Thoracic aorta (tissue), 2 donors: ENCODE measurements around the gene IL20. TPM values are rescaled to one million over a fixed set of nuclear protein-coding genes. Genes with fewer than 3 reads are reported as not detected.

Experiments used
- ATAC-seq: fragments of 150-250 bp; one replicate; pipeline ENCODE4 v1.8.0; 2017; ENCODE audit warnings: low read depth; ENCODE audit not compliant: insufficient number of reproducible peaks, low FRiP score
- DNase-seq: peaks from one replicate; pipeline ENCODE4 v3.0.0-alpha.2; 2020; ENCODE audit warnings: low spot score
- H3K27ac ChIP-seq, 2 donors: fragments of 200-600 bp; sonication (generic); 1 replicate in 1 of 2; 2 replicates in 1 of 2; pipeline ENCODE4 v1.5.1; 2016; ENCODE audit warnings: mild to moderate bottlenecking in 2 of 2, moderate library complexity in 2 of 2
- H3K27me3 ChIP-seq: fragments of 200-600 bp; sonication (generic); replicated peaks from 2 replicates; pipeline ENCODE4 v1.6.0; 2016; ENCODE audit warnings: mild to moderate bottlenecking; ENCODE audit not compliant: insufficient read depth
- H3K36me3 ChIP-seq: fragments of 200-600 bp; sonication (generic); one replicate; pipeline ENCODE4 v1.5.1; 2016
- H3K4me1 ChIP-seq, 2 donors: fragments of 200-600 bp; sonication (generic); 1 replicate in 1 of 2; 2 replicates in 1 of 2; pipeline versions ENCODE4 v1.5.1 to v1.6.0; 2016; ENCODE audit warnings: low read depth in 2 of 2, mild to moderate bottlenecking in 1 of 2; ENCODE audit not compliant: control insufficient read depth in 1 of 2
- H3K4me3 ChIP-seq: fragments of 200-600 bp; sonication (generic); 2 replicates; pipeline ENCODE4 v1.5.1; 2016; ENCODE audit warnings: mild to moderate bottlenecking
- H3K9me3 ChIP-seq: fragments of 200-600 bp; sonication (generic); 2 replicates; pipeline ENCODE4 v1.5.1; 2016
- CTCF ChIP-seq: fragments of 200-600 bp; sonication (generic); IDR thresholded peaks from one replicate; pipeline ENCODE4 v1.5.1; 2019; ENCODE audit warnings: antibody characterized with exemption
- total RNA-seq, 2 donors: library from RNA; depleted of rRNA; stranded (reverse); fragments of >200 nt; gene quantifications; one replicate each; pipeline versions ENCODE4 v1.1.0 to v1.2.3, GENCODE V29; 2016

Gene IL20
- total RNA-seq, 2 donors from 2014 or later: not detected

GRCh38 chr1:206831650-206832049 lies 33.8 kb upstream of the IL20 start:
- ATAC-seq (no peak), DNase-seq (no peak)
- TF ChIP-seq CTCF: no peak
- Histone ChIP-seq H3K27ac (no peak overlapping the region), H3K9me3 (no peaks in the 10 kb centered on the region), H3K27me3 (no peaks in the 10 kb centered on the region), H3K4me1 (no peaks in the 10 kb centered on the region), H3K36me3 (no peaks in the 10 kb centered on the region), H3K4me3 (no peak overlapping the region)

GRCh38 chr1:206832352-206832880 lies 33.0 kb upstream of the IL20 start:
- ATAC-seq (no peak), DNase-seq (no peak)
- Histone ChIP-seq H3K4me1 (no peaks in the 10 kb centered on the region), H3K4me3 (no peak overlapping the region), H3K27me3 (no peaks in the 10 kb centered on the region), H3K9me3 (no peaks in the 10 kb centered on the region), H3K27ac (no peak overlapping the region), H3K36me3 (no peaks in the 10 kb centered on the region)
- TF ChIP-seq CTCF: no peak

- no peak for DNase-seq
- no peak for TF ChIP-seq CTCF
Observed at GRCh38 chr1:206833106-206833680, 32.2 kb upstream of the IL20 start.

GRCh38 chr1:206833801-206834200 lies 31.6 kb upstream of the IL20 start:
- Histone ChIP-seq H3K27ac (no peak overlapping the region), H3K36me3 (no peaks in the 10 kb centered on the region), H3K27me3 (no peaks in the 10 kb centered on the region), H3K4me1 (no peaks in the 10 kb centered on the region), H3K4me3 (no peak overlapping the region), H3K9me3 (no peaks in the 10 kb centered on the region)
- DNase-seq: no peak
- ATAC-seq: no peak
- TF ChIP-seq CTCF: no peak

More at GRCh38 chr1:206833106-206833680, 32.2 kb upstream of the IL20 start:
- Histone ChIP-seq H3K9me3 (no peaks in the 10 kb centered on the region), H3K36me3 (no peaks in the 10 kb centered on the region), H3K27me3 (no peaks in the 10 kb centered on the region), H3K4me3 (no peak overlapping the region), H3K4me1 (no peaks in the 10 kb centered on the region), H3K27ac (no peak overlapping the region)
- no peak for ATAC-seq

- no peak for TF ChIP-seq CTCF
- ATAC-seq: no peak
- Histone ChIP-seq H3K27me3 (no peaks in the 10 kb centered on the region), H3K4me3 (no peak overlapping the region), H3K4me1 (no peaks in the 10 kb centered on the region), H3K9me3 (no peaks in the 10 kb centered on the region), H3K27ac (no peak overlapping the region), H3K36me3 (no peaks in the 10 kb centered on the region)
- no peak for DNase-seq
Observed at GRCh38 chr1:206834217-206834616, 31.2 kb upstream of the IL20 start.
